HEK293 (cell line): ENCODE measurements around the gene C19orf25.
A peak's percentile ranks its signal among the peaks of the same experiment; 100 is the strongest.

Experiments
- BCL11A ChIP-seq: fragments of 450-650 bp; formaldehyde crosslinking; IDR thresholded peaks from 2 replicates; pipeline ENCODE4 v1.5.1; 2016; ENCODE audit warnings: low read depth, missing biosample characterization, missing genetic modification characterization
- EGR2 ChIP-seq: fragments of 450-650 bp; formaldehyde crosslinking; IDR thresholded peaks from 2 replicates; pipeline ENCODE4 v1.5.1; 2016; ENCODE audit warnings: low read depth, missing biosample characterization, missing genetic modification characterization
- MZF1 ChIP-seq: fragments of 450-650 bp; formaldehyde crosslinking; IDR thresholded peaks from 2 replicates; pipeline ENCODE4 v1.5.1; 2017; ENCODE audit warnings: missing biosample characterization, missing genetic modification characterization, borderline replicate concordance
- RBAK ChIP-seq: fragments of 450-650 bp; formaldehyde crosslinking; IDR thresholded peaks from 2 replicates; pipeline ENCODE4 v1.5.1; 2016; ENCODE audit warnings: missing biosample characterization, missing genetic modification characterization
- SCRT2 ChIP-seq: fragments of 450-650 bp; formaldehyde crosslinking; IDR thresholded peaks from 2 replicates; pipeline ENCODE4 v1.5.1; 2016; ENCODE audit warnings: missing biosample characterization, missing genetic modification characterization
- WT1 ChIP-seq: fragments of 450-650 bp; formaldehyde crosslinking; IDR thresholded peaks from 2 replicates; pipeline ENCODE4 v1.5.1; 2016; ENCODE audit warnings: missing biosample characterization, missing genetic modification characterization
- ZBTB21 ChIP-seq: fragments of 450-650 bp; formaldehyde crosslinking; IDR thresholded peaks from 2 replicates; pipeline ENCODE4 v1.5.1; 2017; ENCODE audit warnings: missing biosample characterization, missing genetic modification characterization
- ZBTB8A ChIP-seq: fragments of 450-650 bp; formaldehyde crosslinking; IDR thresholded peaks from 2 replicates; pipeline ENCODE4 v1.5.1; 2016; ENCODE audit warnings: missing biosample characterization, missing genetic modification characterization
- ZFP37 ChIP-seq: fragments of 450-650 bp; formaldehyde crosslinking; IDR thresholded peaks from 2 replicates; pipeline ENCODE4 v1.5.1; 2016; ENCODE audit warnings: missing biosample characterization, missing genetic modification characterization
- ZFP69B ChIP-seq: fragments of 450-650 bp; formaldehyde crosslinking; IDR thresholded peaks from 2 replicates; pipeline ENCODE4 v1.5.1; 2016; ENCODE audit warnings: missing biosample characterization, missing genetic modification characterization
- ZNF184 ChIP-seq: fragments of 450-650 bp; IDR thresholded peaks from 2 replicates; pipeline ENCODE4 v1.5.1; 2018; ENCODE audit warnings: missing biosample characterization, mild to moderate bottlenecking, missing genetic modification characterization
- ZNF302 ChIP-seq: fragments of 450-650 bp; formaldehyde crosslinking; IDR thresholded peaks from 2 replicates; pipeline ENCODE4 v1.5.1; 2016; ENCODE audit warnings: missing biosample characterization, missing genetic modification characterization, low read depth
- ZNF48 ChIP-seq: fragments of 450-650 bp; formaldehyde crosslinking; IDR thresholded peaks from 2 replicates; pipeline ENCODE4 v1.5.1; 2016; ENCODE audit warnings: missing biosample characterization, missing genetic modification characterization
- ZNF530 ChIP-seq: fragments of 450-650 bp; formaldehyde crosslinking; IDR thresholded peaks from 2 replicates; pipeline ENCODE4 v1.5.1; 2016; ENCODE audit warnings: low read depth, missing biosample characterization, missing genetic modification characterization
- ZNF561 ChIP-seq: fragments of 450-650 bp; IDR thresholded peaks from 2 replicates; pipeline ENCODE4 v1.5.1; 2018; ENCODE audit warnings: missing biosample characterization, missing genetic modification characterization, borderline replicate concordance
- ZNF600 ChIP-seq: fragments of 450-650 bp; formaldehyde crosslinking; IDR thresholded peaks from 2 replicates; pipeline ENCODE4 v1.5.1; 2016; ENCODE audit warnings: missing biosample characterization, missing genetic modification characterization
- ZNF658 ChIP-seq: fragments of 450-650 bp; formaldehyde crosslinking; IDR thresholded peaks from 2 replicates; pipeline ENCODE4; 2016; ENCODE audit warnings: missing biosample characterization, missing genetic modification characterization
- ZNF792 ChIP-seq: fragments of 450-650 bp; formaldehyde crosslinking; IDR thresholded peaks from 2 replicates; pipeline ENCODE4 v1.5.1; 2016; ENCODE audit warnings: missing biosample characterization, missing genetic modification characterization
- ZSCAN16 ChIP-seq: fragments of 450-650 bp; formaldehyde crosslinking; IDR thresholded peaks from 2 replicates; pipeline ENCODE4 v1.5.1; 2016; ENCODE audit warnings: missing biosample characterization, missing genetic modification characterization
- TF ChIP-seq, protein P1 (sequence below): fragments of 450-650 bp; formaldehyde crosslinking; IDR thresholded peaks from 2 replicates; pipeline ENCODE4 v1.5.1; 2016; ENCODE audit warnings: missing biosample characterization, missing genetic modification characterization
- TF ChIP-seq, protein P2 (sequence below): fragments of 450-650 bp; formaldehyde crosslinking; IDR thresholded peaks from 2 replicates; pipeline ENCODE4 v1.5.1; 2016; ENCODE audit warnings: missing biosample characterization, missing genetic modification characterization
- TF ChIP-seq, protein P3 (sequence below): fragments of 450-650 bp; formaldehyde crosslinking; IDR thresholded peaks from 2 replicates; pipeline ENCODE4 v1.5.1; 2016; ENCODE audit warnings: missing biosample characterization, missing genetic modification characterization

C19orf25 gene

DNA sequence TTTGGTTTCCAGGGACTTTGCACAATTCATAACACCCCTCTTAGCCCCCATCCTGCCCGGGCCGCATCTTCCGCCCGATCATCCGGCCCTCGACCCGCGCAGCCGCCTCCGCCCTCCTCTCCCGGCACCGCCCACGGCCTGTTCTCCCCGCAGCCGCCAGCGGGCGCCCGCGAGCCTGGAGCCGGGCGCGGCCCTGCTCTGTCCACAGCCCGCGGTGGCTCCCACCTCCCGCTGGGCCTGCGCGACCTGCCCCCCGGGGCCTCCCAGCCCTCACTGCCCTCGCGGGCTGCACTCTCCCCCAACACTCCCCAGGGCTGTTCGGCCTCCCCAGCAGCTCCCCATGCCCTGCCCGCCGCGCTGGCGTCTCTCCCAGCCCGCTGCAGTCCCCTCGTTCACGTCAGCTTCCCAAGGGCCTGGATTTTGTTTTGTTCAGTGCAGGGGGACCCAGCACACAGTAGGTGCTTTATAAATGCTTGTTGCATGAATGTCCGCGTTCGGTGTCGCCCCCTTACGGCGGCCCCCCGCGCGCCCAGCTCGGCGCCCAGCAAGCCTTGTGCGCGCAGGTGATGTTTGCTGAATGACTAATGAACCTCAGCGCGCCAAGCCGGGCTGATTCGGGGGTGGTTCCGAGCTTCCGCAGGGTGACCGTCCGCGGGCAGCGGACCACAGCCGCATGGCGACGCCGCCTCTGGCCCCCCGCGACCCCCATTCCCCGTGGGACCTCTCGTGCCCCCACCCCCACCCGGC, 33.7 kb downstream of the C19orf25 start (continued):
- TF ChIP-seq EGR2 (tag by site-specific recombination), result peak; percentile 88
- TF ChIP-seq ZSCAN16 (tag by site-specific recombination), result 0 out of 2 replicates have a peak, but pooled peaks have one; percentile 80
- peak; percentile 93 for TF ChIP-seq ZBTB8A (tag by site-specific recombination)
- TF ChIP-seq, protein P1, sequence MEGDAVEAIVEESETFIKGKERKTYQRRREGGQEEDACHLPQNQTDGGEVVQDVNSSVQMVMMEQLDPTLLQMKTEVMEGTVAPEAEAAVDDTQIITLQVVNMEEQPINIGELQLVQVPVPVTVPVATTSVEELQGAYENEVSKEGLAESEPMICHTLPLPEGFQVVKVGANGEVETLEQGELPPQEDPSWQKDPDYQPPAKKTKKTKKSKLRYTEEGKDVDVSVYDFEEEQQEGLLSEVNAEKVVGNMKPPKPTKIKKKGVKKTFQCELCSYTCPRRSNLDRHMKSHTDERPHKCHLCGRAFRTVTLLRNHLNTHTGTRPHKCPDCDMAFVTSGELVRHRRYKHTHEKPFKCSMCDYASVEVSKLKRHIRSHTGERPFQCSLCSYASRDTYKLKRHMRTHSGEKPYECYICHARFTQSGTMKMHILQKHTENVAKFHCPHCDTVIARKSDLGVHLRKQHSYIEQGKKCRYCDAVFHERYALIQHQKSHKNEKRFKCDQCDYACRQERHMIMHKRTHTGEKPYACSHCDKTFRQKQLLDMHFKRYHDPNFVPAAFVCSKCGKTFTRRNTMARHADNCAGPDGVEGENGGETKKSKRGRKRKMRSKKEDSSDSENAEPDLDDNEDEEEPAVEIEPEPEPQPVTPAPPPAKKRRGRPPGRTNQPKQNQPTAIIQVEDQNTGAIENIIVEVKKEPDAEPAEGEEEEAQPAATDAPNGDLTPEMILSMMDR, result peak; percentile 71
- TF ChIP-seq SCRT2 (tag by site-specific recombination), result peak; percentile 96
- no peak for TF ChIP-seq ZNF302 (tag by site-specific recombination)
- peak; percentile 36; the same call in 1 of the 2 replicates for TF ChIP-seq ZNF184 (tag by site-specific recombination)
- peak; percentile 99 for TF ChIP-seq ZNF561
- TF ChIP-seq ZNF792 (tag by site-specific recombination), result peak; percentile 99
- no peak for TF ChIP-seq RBAK
- TF ChIP-seq BCL11A, result peak; percentile 86; the same call in 1 of the 2 replicates
- TF ChIP-seq ZNF530, result no peak
- no peak for TF ChIP-seq ZNF658
- peak; percentile 20; the same call in 1 of the 2 replicates for TF ChIP-seq ZFP37 (tag by site-specific recombination)
- peak; percentile 39 for TF ChIP-seq ZNF600
- TF ChIP-seq, protein P2, sequence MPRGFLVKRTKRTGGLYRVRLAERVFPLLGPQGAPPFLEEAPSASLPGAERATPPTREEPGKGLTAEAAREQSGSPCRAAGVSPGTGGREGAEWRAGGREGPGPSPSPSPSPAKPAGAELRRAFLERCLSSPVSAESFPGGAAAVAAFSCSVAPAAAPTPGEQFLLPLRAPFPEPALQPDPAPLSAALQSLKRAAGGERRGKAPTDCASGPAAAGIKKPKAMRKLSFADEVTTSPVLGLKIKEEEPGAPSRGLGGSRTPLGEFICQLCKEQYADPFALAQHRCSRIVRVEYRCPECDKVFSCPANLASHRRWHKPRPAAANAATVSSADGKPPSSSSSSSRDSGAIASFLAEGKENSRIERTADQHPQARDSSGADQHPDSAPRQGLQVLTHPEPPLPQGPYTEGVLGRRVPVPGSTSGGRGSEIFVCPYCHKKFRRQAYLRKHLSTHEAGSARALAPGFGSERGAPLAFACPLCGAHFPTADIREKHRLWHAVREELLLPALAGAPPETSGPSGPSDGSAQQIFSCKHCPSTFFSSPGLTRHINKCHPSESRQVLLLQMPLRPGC (tag by site-specific recombination), result peak; percentile 66
- TF ChIP-seq MZF1 (tag by site-specific recombination), result peak; percentile 84
- peak; percentile 84 for TF ChIP-seq WT1 (tag by site-specific recombination)
- peak; percentile 71 for TF ChIP-seq ZFP69B (tag by site-specific recombination)
- TF ChIP-seq, protein P3, sequence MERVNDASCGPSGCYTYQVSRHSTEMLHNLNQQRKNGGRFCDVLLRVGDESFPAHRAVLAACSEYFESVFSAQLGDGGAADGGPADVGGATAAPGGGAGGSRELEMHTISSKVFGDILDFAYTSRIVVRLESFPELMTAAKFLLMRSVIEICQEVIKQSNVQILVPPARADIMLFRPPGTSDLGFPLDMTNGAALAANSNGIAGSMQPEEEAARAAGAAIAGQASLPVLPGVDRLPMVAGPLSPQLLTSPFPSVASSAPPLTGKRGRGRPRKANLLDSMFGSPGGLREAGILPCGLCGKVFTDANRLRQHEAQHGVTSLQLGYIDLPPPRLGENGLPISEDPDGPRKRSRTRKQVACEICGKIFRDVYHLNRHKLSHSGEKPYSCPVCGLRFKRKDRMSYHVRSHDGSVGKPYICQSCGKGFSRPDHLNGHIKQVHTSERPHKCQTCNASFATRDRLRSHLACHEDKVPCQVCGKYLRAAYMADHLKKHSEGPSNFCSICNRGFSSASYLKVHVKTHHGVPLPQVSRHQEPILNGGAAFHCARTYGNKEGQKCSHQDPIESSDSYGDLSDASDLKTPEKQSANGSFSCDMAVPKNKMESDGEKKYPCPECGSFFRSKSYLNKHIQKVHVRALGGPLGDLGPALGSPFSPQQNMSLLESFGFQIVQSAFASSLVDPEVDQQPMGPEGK (tag by site-specific recombination), result peak; percentile 97
- TF ChIP-seq ZNF48 (tag by site-specific recombination), result no peak
- 0 out of 2 replicates have a peak, but pooled peaks have one; percentile 20 for TF ChIP-seq ZBTB21 (tag by site-specific recombination)
- TF ChIP-seq, all 188 proteins: peak for 71
